AG09319 (cell line): ENCODE results near the gene DLG5.

Experiments used
- DNase-seq: peaks from one replicate; pipeline ENCODE4 v3.0.0-alpha.2; 2010; ENCODE audit warnings: low read depth; ENCODE audit errors: extremely low read depth
- CTCF ChIP-seq: IDR thresholded peaks from 2 replicates; pipeline ENCODE4 v1.5.1; 2011; ENCODE audit warnings: low read depth, mild to moderate bottlenecking, inconsistent platforms, low read length, moderate library complexity

Gene DLG5

GRCh38 chr10:77796311-77796915, 130.1 kb downstream of the DLG5 start:
- TF ChIP-seq CTCF: no peak
- no peak for DNase-seq

GRCh38 chr10:77795426-77796055, 131.0 kb downstream of the DLG5 start:
- no peak for TF ChIP-seq CTCF
- no peak for DNase-seq

GRCh38 chr10:77794256-77795142, 132.1 kb downstream of the DLG5 start:
- no peak for TF ChIP-seq CTCF
- no peak for DNase-seq

- DNase-seq: no peak
- no peak for TF ChIP-seq CTCF
Measured at GRCh38 chr10:77793831-77794230, 132.7 kb downstream of the DLG5 start.

- no peak for TF ChIP-seq CTCF
- DNase-seq: no peak
Measured at GRCh38 chr10:77792155-77792554, 134.4 kb downstream of the DLG5 start.

GRCh38 chr10:77791506-77791905, 135.0 kb downstream of the DLG5 start:
- TF ChIP-seq CTCF: no peak
- no peak for DNase-seq

- no peak for TF ChIP-seq CTCF
- no peak for DNase-seq
Measured at GRCh38 chr10:77789861-77790260, 136.7 kb downstream of the DLG5 start.
